Astrocyte (in vitro differentiated cells and primary cell): ENCODE results near the gene PARP6. TPM values are rescaled to one million over a fixed set of nuclear protein-coding genes. Genes with fewer than 3 reads are reported as not detected.

Experiments used
- DNase-seq: peaks from one replicate; pipeline ENCODE4 v3.0.0-alpha.2; 2010; ENCODE audit warnings: low read depth
- FAIRE-seq: peaks from 2 replicates; lab custom pipeline; 2011; peaks lifted over from hg19 to GRCh38; lab: Jason Lieb, UNC
- H2AFZ ChIP-seq: 2 replicates; pipeline ENCODE4 v1.6.0; 2012; ENCODE audit warnings: low read depth, low read length, inconsistent platforms
- H3K27ac ChIP-seq: 2 replicates; pipeline ENCODE4 v1.5.1; 2011; ENCODE audit warnings: low read depth, low read length, inconsistent platforms
- H3K27me3 ChIP-seq: 2 replicates; pipeline ENCODE4 v1.6.0; 2011; ENCODE audit warnings: low read length, inconsistent platforms; ENCODE audit not compliant: insufficient read depth
- H3K36me3 ChIP-seq: 2 replicates; pipeline ENCODE4 v1.5.1; 2011; ENCODE audit warnings: low read length, inconsistent platforms; ENCODE audit not compliant: insufficient read depth
- H3K4me1 ChIP-seq: 2 replicates; pipeline ENCODE4 v1.5.1; 2011; ENCODE audit warnings: low read length, inconsistent platforms; ENCODE audit not compliant: insufficient read depth
- H3K4me2 ChIP-seq: 2 replicates; pipeline ENCODE4 v1.6.0; 2012; ENCODE audit warnings: low read length, inconsistent platforms
- H3K4me3 ChIP-seq: 2 replicates; pipeline ENCODE4 v1.5.1; 2011; ENCODE audit warnings: low read depth, mild to moderate bottlenecking, low read length, inconsistent platforms; ENCODE audit not compliant: insufficient read depth
- H3K79me2 ChIP-seq: 2 replicates; pipeline ENCODE4 v1.6.0; 2012; ENCODE audit warnings: mild to moderate bottlenecking, low read length, inconsistent platforms; ENCODE audit not compliant: insufficient read depth
- H3K9ac ChIP-seq: 2 replicates; pipeline ENCODE4 v1.6.0; 2012; ENCODE audit warnings: mild to moderate bottlenecking, low read length, inconsistent platforms
- H3K9me3 ChIP-seq: 2 replicates; pipeline ENCODE4 v1.5.1; 2012; ENCODE audit warnings: low read depth, mild to moderate bottlenecking, low read length, inconsistent platforms; ENCODE audit not compliant: insufficient read depth
- H4K20me1 ChIP-seq: 2 replicates; pipeline ENCODE4 v1.6.0; 2012; ENCODE audit warnings: low read length, inconsistent platforms; ENCODE audit not compliant: insufficient read depth
- H3K27ac Mint-ChIP-seq: one replicate; pipeline ENCODE4 v1.8.0; 2021; ENCODE audit warnings: mild to moderate bottlenecking, mixed read lengths; ENCODE audit not compliant: unreplicated experiment
- H3K27me3 Mint-ChIP-seq: one replicate; pipeline ENCODE4 v1.8.0; 2021; ENCODE audit warnings: low read depth, mixed read lengths; ENCODE audit not compliant: unreplicated experiment
- H3K36me3 Mint-ChIP-seq: one replicate; pipeline ENCODE4 v1.8.0; 2021; ENCODE audit warnings: low read depth, mixed read lengths; ENCODE audit not compliant: unreplicated experiment
- H3K4me1 Mint-ChIP-seq: one replicate; pipeline ENCODE4 v1.8.0; 2021; ENCODE audit warnings: low read depth, mixed read lengths; ENCODE audit not compliant: unreplicated experiment
- H3K4me3 Mint-ChIP-seq: one replicate; pipeline ENCODE4 v1.8.0; 2021; ENCODE audit warnings: mild to moderate bottlenecking, moderate library complexity, mixed read lengths; ENCODE audit not compliant: unreplicated experiment
- H3K9me3 Mint-ChIP-seq: one replicate; pipeline ENCODE4 v1.8.0; 2021; ENCODE audit warnings: mild to moderate bottlenecking, mixed read lengths; ENCODE audit not compliant: unreplicated experiment
- CTCF ChIP-seq: IDR thresholded peaks from 2 replicates; pipeline ENCODE4 v1.5.1; 2011; ENCODE audit warnings: low read depth, mild to moderate bottlenecking, inconsistent platforms, low read length, moderate library complexity; ENCODE audit not compliant: insufficient read depth
- EZH2 ChIP-seq: IDR thresholded peaks from 2 replicates; pipeline ENCODE4 v1.6.1; 2012; ENCODE audit warnings: mild to moderate bottlenecking, low read length, inconsistent platforms; ENCODE audit not compliant: insufficient read depth
- total RNA-seq: library from RNA; stranded (reverse); gene quantifications from 2 replicates; pipeline ENCODE4 v1.2.1, GENCODE V29; 2021

The PARP6 gene
- total RNA-seq, 1 donor from 2014 or later: 62.7 TPM

- Mint-ChIP-seq H3K9me3 (no peaks in the 10 kb centered on the region), H3K4me3 (peak overlapping the region; percentile 57), H3K36me3 (peaks cover 32% of the 10 kb centered on the region), H3K27me3 (no peaks in the 10 kb centered on the region), H3K4me1 (peaks cover 36% of the 10 kb centered on the region), H3K27ac (peak overlapping the region; percentile 47)
- Histone ChIP-seq H3K79me2 (peaks cover 36% of the 10 kb centered on the region), H3K9ac (no peak overlapping the region), H3K4me1 (peaks cover 18% of the 10 kb centered on the region), H4K20me1 (peaks cover 87% of the 10 kb centered on the region), H3K27me3 (no peaks in the 10 kb centered on the region), H3K4me2 (no peak overlapping the region), H3K27ac (no peak overlapping the region), H3K9me3 (no peaks in the 10 kb centered on the region), H3K4me3 (no peak overlapping the region), H3K36me3 (peaks cover 73% of the 10 kb centered on the region), H2AFZ (no peak overlapping the region)
- DNase-seq (no peak), FAIRE-seq (no peak)
- TF ChIP-seq EZH2 (no peak), CTCF (no peak)
These were observed 71.7 kb downstream of the PARP6 start for GRCh38 chr15:72200395-72201237.

GRCh38 chr15:72199721-72200212, 72.6 kb downstream of the PARP6 start:
- peaks cover 30% of the 10 kb centered on the region for H3K36me3 Mint-ChIP-seq
- DNase-seq (peak; percentile 28), FAIRE-seq (no peak)
- peaks cover 64% of the 10 kb centered on the region for H3K36me3 ChIP-seq
- TF ChIP-seq CTCF (peak; percentile 73), EZH2 (no peak)
- H2AFZ ChIP-seq: no peak overlapping the region
- H3K4me1 Mint-ChIP-seq: peaks cover 32% of the 10 kb centered on the region
- H3K27me3 Mint-ChIP-seq: no peaks in the 10 kb centered on the region
- no peak overlapping the region for H3K4me3 ChIP-seq
- no peaks in the 10 kb centered on the region for H3K27me3 ChIP-seq
- H3K4me2 ChIP-seq: no peak overlapping the region
- H3K27ac ChIP-seq: no peak overlapping the region
- H3K9me3 Mint-ChIP-seq: no peaks in the 10 kb centered on the region
- no peak overlapping the region for H3K4me3 Mint-ChIP-seq
- peaks cover 18% of the 10 kb centered on the region for H3K4me1 ChIP-seq
- H4K20me1 ChIP-seq: peaks cover 79% of the 10 kb centered on the region
- no peaks in the 10 kb centered on the region for H3K9me3 ChIP-seq
- no peak overlapping the region for H3K9ac ChIP-seq
- peak overlapping the region; percentile 41 for H3K27ac Mint-ChIP-seq
- peaks cover 29% of the 10 kb centered on the region for H3K79me2 ChIP-seq

- Histone ChIP-seq H3K79me2 (peaks cover 23% of the 10 kb centered on the region), H4K20me1 (peaks cover 73% of the 10 kb centered on the region), H3K36me3 (peaks cover 58% of the 10 kb centered on the region), H2AFZ (no peak overlapping the region), H3K4me3 (no peak overlapping the region), H3K4me2 (no peak overlapping the region), H3K9ac (no peak overlapping the region), H3K27me3 (no peaks in the 10 kb centered on the region), H3K27ac (no peak overlapping the region), H3K9me3 (no peaks in the 10 kb centered on the region), H3K4me1 (peaks cover 16% of the 10 kb centered on the region)
- Mint-ChIP-seq H3K27ac (peak overlapping the region; percentile 41), H3K4me3 (no peak overlapping the region), H3K27me3 (no peaks in the 10 kb centered on the region), H3K4me1 (peaks cover 29% of the 10 kb centered on the region), H3K9me3 (no peaks in the 10 kb centered on the region), H3K36me3 (peaks cover 27% of the 10 kb centered on the region)
- DNase-seq (no peak), FAIRE-seq (no peak)
- no peak for TF ChIP-seq CTCF
- no peak for TF ChIP-seq EZH2
These were observed 73.2 kb downstream of the PARP6 start for GRCh38 chr15:72199205-72199515.
